Hematopoietic multipotent progenitor cell treated with erythropoietin and hydrocortisone succinate and interleukin-3 and kit ligand, for 15 days (in vitro differentiated cells): ENCODE results near the gene MTCL3.

Source experiments
- DNase-seq: peaks from one replicate; pipeline ENCODE4 v3.0.0-alpha.2; 2015; ENCODE audit warnings: low spot score

MTCL3 gene

GRCh38 chr6:127515234-127515793 lies 3.8 kb downstream of the MTCL3 start:
- DNase-seq = no peak

- no peak for DNase-seq
Measured at GRCh38 chr6:127514773-127515227, 4.3 kb downstream of the MTCL3 start.

- no peak for DNase-seq
Measured at GRCh38 chr6:127514179-127514772, 4.9 kb downstream of the MTCL3 start.

GRCh38 chr6:127513425-127513824 lies 5.7 kb downstream of the MTCL3 start:
- no peak for DNase-seq

- no peak for DNase-seq
Measured at GRCh38 chr6:127510876-127511275, 8.3 kb downstream of the MTCL3 start.

- no peak for DNase-seq
Measured at GRCh38 chr6:127506894-127507293, 12.2 kb downstream of the MTCL3 start.

- no peak for DNase-seq
Measured at GRCh38 chr6:127503022-127503421, 16.1 kb downstream of the MTCL3 start.

- DNase-seq = no peak
Measured at GRCh38 chr6:127497410-127497809, 21.7 kb downstream of the MTCL3 start.

- DNase-seq = no peak
Measured at GRCh38 chr6:127496471-127496870, 22.7 kb downstream of the MTCL3 start.

- no peak for DNase-seq
Measured at GRCh38 chr6:127494240-127494767, 24.8 kb downstream of the MTCL3 start.

- DNase-seq = no peak
Measured at GRCh38 chr6:127489248-127489647, 29.9 kb downstream of the MTCL3 start.

GRCh38 chr6:127486934-127487333 lies 32.2 kb downstream of the MTCL3 start:
- no peak for DNase-seq

- DNase-seq = no peak
Measured at GRCh38 chr6:127484212-127484863, 34.8 kb downstream of the MTCL3 start.

- DNase-seq = no peak
Measured at GRCh38 chr6:127483399-127484055, 35.6 kb downstream of the MTCL3 start.

- no peak for DNase-seq
Measured at GRCh38 chr6:127482325-127482724, 36.8 kb downstream of the MTCL3 start.

GRCh38 chr6:127481628-127482027 lies 37.5 kb downstream of the MTCL3 start:
- no peak for DNase-seq

GRCh38 chr6:127481111-127481510 lies 38.0 kb downstream of the MTCL3 start:
- DNase-seq = no peak

GRCh38 chr6:127477658-127478057 lies 41.5 kb downstream of the MTCL3 start:
- no peak for DNase-seq

- DNase-seq = no peak
Measured at GRCh38 chr6:127475823-127476176, 43.3 kb downstream of the MTCL3 start.

- no peak for DNase-seq
Measured at GRCh38 chr6:127475135-127475822, 43.9 kb downstream of the MTCL3 start.

GRCh38 chr6:127471379-127472255 lies 47.5 kb downstream of the MTCL3 start:
- DNase-seq = no peak
